Spleen (tissue), 11 donors: Measurements from ENCODE around the gene TMEM245. TPM values are rescaled to one million over a fixed set of nuclear protein-coding genes. Genes with fewer than 3 reads are reported as not detected.

ENCODE experiments used
- DNase-seq: peaks from one replicate; pipeline ENCODE4 v3.0.0-alpha.2; 2020
- H3K27ac ChIP-seq, 8 donors: fragments of 200-600 bp; sonication (generic) in 7 of 8; 1 replicate in 4 of 8; 2 replicates in 4 of 8; pipeline versions ENCODE4 v1.5.0 to v1.8.0; 2016 to 2021; ENCODE audit warnings: inconsistent platforms in 4 of 8, mild to moderate bottlenecking in 4 of 8, moderate library complexity in 1 of 8
- H3K27me3 ChIP-seq, 7 donors: fragments of 200-600 bp; sonication (generic) in 6 of 7; replicated peaks in 1 of 7; 1 replicate in 4 of 7; 2 replicates in 3 of 7; pipeline versions ENCODE4 v1.5.0 to v1.8.0; 2016 to 2021; ENCODE audit warnings: inconsistent platforms in 3 of 7, mild to moderate bottlenecking in 1 of 7
- H3K36me3 ChIP-seq, 6 donors: fragments of 200-600 bp; sonication (generic) in 5 of 6; 1 replicate in 4 of 6; 2 replicates in 2 of 6; pipeline versions ENCODE4 v1.5.0 to v1.8.0; 2016 to 2021; ENCODE audit warnings: inconsistent platforms in 2 of 6
- H3K4me1 ChIP-seq, 6 donors: fragments of 200-600 bp; sonication (generic) in 5 of 6; 1 replicate in 3 of 6; 2 replicates in 3 of 6; pipeline versions ENCODE4 v1.5.0 to v1.8.0; 2016 to 2021; ENCODE audit warnings: inconsistent platforms in 3 of 6
- H3K4me3 ChIP-seq, 8 donors: fragments of 200-600 bp; sonication (generic) in 7 of 8; 1 replicate in 4 of 8; 2 replicates in 4 of 8; pipeline versions ENCODE4 v1.5.0 to v1.8.0; 2016 to 2021; ENCODE audit warnings: inconsistent platforms in 4 of 8, mild to moderate bottlenecking in 4 of 8, moderate library complexity in 2 of 8
- H3K9me3 ChIP-seq, 8 donors: fragments of 200-600 bp; sonication (generic) in 7 of 8; 1 replicate in 4 of 8; 2 replicates in 4 of 8; pipeline versions ENCODE4 v1.5.0 to v1.8.0; 2016 to 2021; ENCODE audit warnings: inconsistent platforms in 4 of 8
- POLR2A ChIP-seq, 3 donors: fragments of 450-650 bp; IDR thresholded peaks; one replicate each; pipeline ENCODE4 v1.5.1; 2017; ENCODE audit warnings: antibody characterized with exemption in 3 of 3, mild to moderate bottlenecking in 1 of 3
- POLR2AphosphoS5 ChIP-seq, 3 donors: sonication (generic); formaldehyde crosslinking; IDR thresholded peaks; one replicate each; pipeline ENCODE4 v1.5.1; 2017; ENCODE audit warnings: antibody characterized with exemption in 3 of 3
- WGBS, 5 donors: extraction: QIAGEN DNeasy Blood & Tissue Kit in 3 of 5; methylation state at CpG; one replicate each; pipeline versions ENCODE4 v1.1.5 to v1.1.7; 2013 to 2018; 5-methylcytosine and 5-hydroxymethylcytosine counted together
- intact Hi-C: fragments of 100-400 bp; cut with DNase I; formaldehyde crosslinking; loops from one replicate; pipeline ENCODE4 v1.15.0; 2023; ENCODE audit warnings: low total_unique reads
- polyA plus RNA-seq, 3 donors: library from polyadenylated mRNA; stranded (reverse); fragments of 200-250 nt; gene quantifications; one replicate each; pipeline ENCODE4 v1.2.1, GENCODE V29; 2013
- total RNA-seq, 7 donors: library from RNA; depleted of rRNA in 3 of 7; stranded (reverse); fragments of >200 nt in 3 of 7; fragmentation: NEBNext Ultra II Directional in 4 of 7; extraction: Animal tissue kit (Norgen Biotek cat#: 25700) in 4 of 7; gene quantifications; one replicate each; pipeline versions ENCODE4 v1.1.0 to v1.2.1, GENCODE V29; 2016 to 2021
- TF ChIP-seq, protein P1 (sequence below), 11 experiments: fragments of 200-600 bp in 7 of 11; fragments of 450-650 bp in 4 of 11; sonication (generic) in 4 of 11; IDR thresholded peaks in 8 of 11; conservative IDR thresholded peaks in 3 of 11; 1 replicate in 7 of 11; 2 replicates in 4 of 11; pipeline versions ENCODE4 v1.4.0 to v1.8.0; 2016 to 2021; ENCODE audit warnings: antibody characterized with exemption in 11 of 11, inconsistent platforms in 4 of 11, mild to moderate bottlenecking in 1 of 11
- donor health status: healthy with polysubstance abuse.
- donor health status: DM: no; HTN: no; CAD: no; lungs with moderate emphysema.
- donor health status: DM: no; HTN: no; CAD: no.
- donor health status: Bipolar disorder and iron deficiency.
- donor health status: healthy.
- donor health status: DM: no; HTN: no; CAD: no.
- donor health status: DM: yes; HTN: yes; CAD: no.

The TMEM245 gene
- total and polyA plus RNA-seq, 10 donors = 3.2 to 71.6 (median 37.9) TPM

DNA sequence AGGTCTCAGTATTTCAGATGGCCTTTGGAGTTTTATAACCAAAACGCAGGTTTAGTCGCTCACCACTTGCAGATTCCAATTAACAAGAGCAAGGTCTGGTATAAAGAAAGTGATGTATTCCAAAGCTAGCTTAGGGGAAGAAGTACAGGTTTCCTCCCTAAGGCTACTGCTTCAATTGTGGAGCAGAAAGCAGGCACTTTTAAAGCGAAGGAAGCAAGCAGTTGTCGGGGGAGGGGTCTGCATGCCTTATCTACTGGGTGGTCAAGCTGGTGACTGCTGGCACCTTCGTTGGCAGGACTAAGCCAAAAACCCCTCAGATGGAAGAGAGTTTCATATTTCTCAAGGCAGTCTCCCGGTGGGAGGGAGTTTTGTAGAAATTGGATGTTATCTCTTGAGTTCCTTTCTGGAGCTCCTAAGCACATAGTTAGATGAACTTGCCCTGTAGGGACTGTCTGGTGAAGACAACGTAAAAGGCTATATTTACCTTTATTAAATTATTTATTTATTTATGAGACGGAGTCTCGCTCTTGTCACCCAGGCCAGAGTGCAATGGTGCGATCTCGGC, 1.6 kb upstream of the TMEM245 start:
- Histone ChIP-seq H3K9me3 (no peaks in the 10 kb centered on the region), H3K27me3 (no peaks in the 10 kb centered on the region), H3K4me3 (no peak overlapping the region), H3K4me1 (peaks cover 19 to 39% (median 35%) of the 10 kb centered on the region in 6 donors), H3K27ac (no peak overlapping the region), H3K36me3 (no peaks in the 10 kb centered on the region)
- DNase-seq = no peak
- TF ChIP-seq, protein P1, sequence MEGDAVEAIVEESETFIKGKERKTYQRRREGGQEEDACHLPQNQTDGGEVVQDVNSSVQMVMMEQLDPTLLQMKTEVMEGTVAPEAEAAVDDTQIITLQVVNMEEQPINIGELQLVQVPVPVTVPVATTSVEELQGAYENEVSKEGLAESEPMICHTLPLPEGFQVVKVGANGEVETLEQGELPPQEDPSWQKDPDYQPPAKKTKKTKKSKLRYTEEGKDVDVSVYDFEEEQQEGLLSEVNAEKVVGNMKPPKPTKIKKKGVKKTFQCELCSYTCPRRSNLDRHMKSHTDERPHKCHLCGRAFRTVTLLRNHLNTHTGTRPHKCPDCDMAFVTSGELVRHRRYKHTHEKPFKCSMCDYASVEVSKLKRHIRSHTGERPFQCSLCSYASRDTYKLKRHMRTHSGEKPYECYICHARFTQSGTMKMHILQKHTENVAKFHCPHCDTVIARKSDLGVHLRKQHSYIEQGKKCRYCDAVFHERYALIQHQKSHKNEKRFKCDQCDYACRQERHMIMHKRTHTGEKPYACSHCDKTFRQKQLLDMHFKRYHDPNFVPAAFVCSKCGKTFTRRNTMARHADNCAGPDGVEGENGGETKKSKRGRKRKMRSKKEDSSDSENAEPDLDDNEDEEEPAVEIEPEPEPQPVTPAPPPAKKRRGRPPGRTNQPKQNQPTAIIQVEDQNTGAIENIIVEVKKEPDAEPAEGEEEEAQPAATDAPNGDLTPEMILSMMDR (IDR thresholded peaks at IDR 0.05 in 8 of 11, conservative IDR thresholded peaks at IDR 0.05 in 3 of 11) = no peak
- TF ChIP-seq POLR2AphosphoS5 (IDR thresholded peaks at IDR 0.05) (no peak), POLR2A (IDR thresholded peaks at IDR 0.05) (no peak)
- intact Hi-C loops = no loop called here
- 86 to 91% (median 89%) methylated on average over 11 of the region's 11 CpGs for WGBS, 5 donors

- Histone ChIP-seq H3K36me3 (no peaks in the 10 kb centered on the region), H3K27ac (peak overlapping the region in 2 of 8 donors; percentile 92 to 96), H3K4me1 (peaks cover 19 to 49% (median 44%) of the 10 kb centered on the region in 6 donors), H3K27me3 (no peaks in the 10 kb centered on the region), H3K4me3 (peak overlapping the region in 4 of 8 donors; percentile 90 to 99 (median 94)), H3K9me3 (no peaks in the 10 kb centered on the region)
- TF ChIP-seq, protein P1 (IDR thresholded peaks at IDR 0.05 in 8 of 11, conservative IDR thresholded peaks at IDR 0.05 in 3 of 11) = peak in 1 of 11 experiments; percentile 22
- no peak for TF ChIP-seq POLR2A (IDR thresholded peaks at IDR 0.05)
- TF ChIP-seq POLR2AphosphoS5 (IDR thresholded peaks at IDR 0.05) = no peak
- WGBS, 5 donors = 36 to 41% (median 39%) methylated on average over 13 of the region's 13 CpGs
- intact Hi-C loops = no loop called here
- DNase-seq = no peak
Observed at GRCh38 chr9:109120204-109120789, 550 bp upstream of the TMEM245 start.

DNA sequence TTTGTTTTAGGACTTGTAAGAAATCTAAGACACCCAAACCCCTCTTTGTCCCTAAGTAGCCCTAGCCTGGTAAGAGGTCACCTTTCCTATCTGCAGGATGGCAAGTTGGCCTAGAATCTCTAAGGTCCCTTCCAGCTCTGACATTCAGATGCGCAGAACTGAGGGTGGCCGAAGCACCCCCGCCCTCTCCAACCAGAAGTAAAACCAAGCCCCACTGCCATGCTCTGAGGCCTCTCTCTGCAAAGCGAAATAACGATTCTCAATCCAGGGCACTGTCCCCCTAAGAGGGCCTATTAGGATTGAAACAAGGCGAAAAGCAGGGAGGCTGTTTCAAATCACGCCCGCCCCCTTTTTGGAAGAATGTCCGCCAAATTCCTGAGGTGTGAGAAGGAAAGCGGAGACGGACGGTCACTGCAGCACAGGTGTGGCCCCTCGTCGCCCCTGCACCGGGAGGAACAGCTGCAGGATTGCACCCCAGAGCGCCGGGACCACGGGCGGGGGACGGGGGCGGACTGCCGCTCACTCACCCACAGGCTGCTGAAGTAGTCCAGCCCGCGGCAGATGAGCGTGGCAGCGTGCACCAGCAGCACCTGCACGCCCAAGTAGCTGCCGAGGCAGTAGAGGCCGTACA, 824 bp downstream of the TMEM245 start:
- WGBS, 5 donors = 0 to 1% (median 1%) methylated on average over 14 to 29 of the region's 29 CpGs
- H3K36me3 ChIP-seq = no peaks in the 10 kb centered on the region
- H3K4me3 ChIP-seq = peak overlapping the region; percentile 76 to 99 (median 92)
- H3K27ac ChIP-seq = peak overlapping the region; percentile 75 to 97 (median 92)
- intact Hi-C loops = no loop called here
- H3K4me1 ChIP-seq = peaks cover 27 to 63% (median 56%) of the 10 kb centered on the region in 6 donors
- H3K9me3 ChIP-seq = no peaks in the 10 kb centered on the region
- TF ChIP-seq POLR2AphosphoS5 (IDR thresholded peaks at IDR 0.05) (no peak), POLR2A (IDR thresholded peaks at IDR 0.05) (no peak)
- TF ChIP-seq, protein P1 (IDR thresholded peaks at IDR 0.05 in 8 of 11, conservative IDR thresholded peaks at IDR 0.05 in 3 of 11) = no peak
- no peak for DNase-seq
- no peaks in the 10 kb centered on the region for H3K27me3 ChIP-seq
